Fibroblast of skin of left biceps (primary cell): ENCODE data around the gene SLC9A9.
"Not testable (repeated sequence)": the region's sequence is repeated elsewhere in the genome, so short reads cannot be mapped to it uniquely, and the experiment has no call there.

Experiments used
- DNase-seq, 2 experiments: peaks; one replicate each; pipeline ENCODE4 v3.0.0-alpha.2; 2013; ENCODE audit warnings: low read depth in 2 of 2

Gene SLC9A9

GRCh38 chr3:143465666-143466065 is 382.6 kb downstream of the SLC9A9 start:
- DNase-seq, result no peak

- DNase-seq, result no peak
Measured at GRCh38 chr3:143464850-143465249, 383.4 kb downstream of the SLC9A9 start.

DNA sequence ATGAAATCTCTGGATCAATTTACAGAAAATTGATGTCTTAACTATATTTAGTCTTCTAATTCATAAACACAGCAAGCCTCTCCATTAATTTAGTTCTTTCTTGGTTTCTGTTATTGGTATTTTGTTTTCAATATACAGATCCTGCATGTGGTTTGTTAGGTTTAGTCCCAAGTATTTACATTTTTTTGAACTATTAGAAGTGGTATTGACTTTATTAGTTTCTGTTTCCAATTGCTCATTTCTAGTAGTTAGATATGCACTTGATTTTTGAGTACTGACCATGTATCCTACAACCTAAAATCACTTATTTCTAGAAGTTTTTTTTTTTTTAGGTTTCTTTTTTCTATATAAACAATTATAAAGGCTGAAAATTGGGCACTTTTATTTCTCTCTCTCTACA is 392.8 kb downstream of the SLC9A9 start:
- DNase-seq, result no peak

GRCh38 chr3:143450632-143451031 is 397.6 kb downstream of the SLC9A9 start:
- no peak for DNase-seq

- DNase-seq, result no peak
Measured at GRCh38 chr3:143447491-143447890, 400.8 kb downstream of the SLC9A9 start.

DNA sequence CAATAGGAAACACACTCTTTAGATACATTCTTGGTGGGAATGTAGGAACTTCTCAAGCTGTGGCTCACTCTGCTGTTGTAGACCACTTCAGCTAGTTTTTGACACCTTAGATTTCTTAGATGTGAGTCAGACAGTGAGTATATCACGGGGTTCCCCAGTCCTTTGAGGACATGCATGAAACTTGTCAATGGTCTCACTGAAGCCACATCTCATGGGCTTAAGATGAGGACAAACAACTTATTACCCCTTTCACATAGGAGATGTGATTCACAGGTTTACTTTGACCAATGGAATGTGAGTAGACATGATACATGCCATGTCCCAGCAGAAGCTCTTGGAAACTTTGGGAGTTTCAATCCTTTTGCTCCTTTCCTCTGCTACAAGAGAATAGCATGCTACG is 403.1 kb downstream of the SLC9A9 start:
- no peak for DNase-seq

- DNase-seq, result peak; percentile 78 to 79
Measured at GRCh38 chr3:143443851-143444331, 404.4 kb downstream of the SLC9A9 start.

DNA sequence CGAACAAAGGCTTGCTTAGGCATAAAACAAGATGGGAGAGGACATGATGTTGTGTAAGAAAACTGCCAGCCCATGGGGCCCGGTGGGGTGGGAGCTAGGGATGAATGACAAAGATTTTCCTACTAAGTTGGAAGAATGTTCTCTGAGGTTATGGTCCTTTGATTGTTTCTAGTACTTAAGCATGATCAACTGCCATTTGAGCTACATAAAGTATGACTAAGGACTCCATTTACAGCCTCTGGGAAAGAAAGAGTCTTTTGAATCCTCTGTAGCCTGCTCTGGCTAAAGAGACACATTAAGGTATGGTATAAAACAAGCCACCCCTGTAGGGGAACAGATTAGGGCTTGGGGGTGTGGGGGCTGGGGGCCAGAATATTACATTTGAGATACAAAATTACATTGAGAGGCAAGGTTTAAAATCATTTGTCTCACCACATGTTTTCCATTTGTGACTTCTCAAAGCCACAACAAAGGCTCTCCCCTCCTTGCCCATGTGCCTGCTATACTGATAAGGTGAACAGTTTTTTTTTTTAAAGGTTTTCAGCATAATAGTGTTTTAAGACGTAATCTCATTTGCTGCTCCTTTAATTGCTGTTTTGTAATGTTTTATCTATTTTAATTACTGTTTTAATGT is 405.3 kb downstream of the SLC9A9 start:
- no peak for DNase-seq

GRCh38 chr3:143441516-143442171 is 406.6 kb downstream of the SLC9A9 start:
- DNase-seq, result no peak

- no peak for DNase-seq
Measured at GRCh38 chr3:143439817-143440216, 408.5 kb downstream of the SLC9A9 start.

GRCh38 chr3:143437405-143437804 is 410.9 kb downstream of the SLC9A9 start:
- no peak for DNase-seq

DNA sequence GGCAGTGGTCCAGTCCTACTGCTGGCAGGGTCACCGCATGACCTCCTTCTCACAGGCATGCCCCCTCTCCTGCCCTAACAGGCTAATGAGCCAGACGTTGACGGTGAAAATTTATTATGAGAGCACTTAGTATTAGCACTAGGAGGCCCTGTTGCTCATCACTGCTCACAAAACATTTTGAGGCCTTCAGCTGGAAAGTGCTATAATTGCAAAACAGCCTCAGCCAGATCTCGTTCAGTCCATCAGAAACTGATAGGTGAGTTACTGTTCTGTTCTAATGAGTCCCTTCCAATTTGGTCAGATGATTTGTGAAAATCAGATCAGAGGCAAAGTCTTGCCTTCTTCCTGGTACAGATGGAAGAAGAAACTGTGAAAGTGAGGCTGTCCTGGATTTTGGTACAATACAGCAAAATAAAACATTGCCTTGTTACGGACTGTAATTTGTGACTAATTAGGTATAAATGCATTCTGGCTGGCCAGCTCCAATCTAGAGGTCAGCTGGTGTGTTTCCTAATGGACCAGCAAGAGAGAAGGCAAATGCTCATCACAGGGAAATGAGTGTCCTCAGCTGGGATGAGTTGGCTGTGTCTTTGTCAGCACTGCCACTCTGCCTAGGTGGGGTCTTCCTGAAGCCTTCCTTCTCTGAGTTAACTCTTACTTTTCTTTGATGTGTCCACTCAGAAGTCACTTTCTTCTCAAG is 411.9 kb downstream of the SLC9A9 start:
- DNase-seq, result no peak

DNA sequence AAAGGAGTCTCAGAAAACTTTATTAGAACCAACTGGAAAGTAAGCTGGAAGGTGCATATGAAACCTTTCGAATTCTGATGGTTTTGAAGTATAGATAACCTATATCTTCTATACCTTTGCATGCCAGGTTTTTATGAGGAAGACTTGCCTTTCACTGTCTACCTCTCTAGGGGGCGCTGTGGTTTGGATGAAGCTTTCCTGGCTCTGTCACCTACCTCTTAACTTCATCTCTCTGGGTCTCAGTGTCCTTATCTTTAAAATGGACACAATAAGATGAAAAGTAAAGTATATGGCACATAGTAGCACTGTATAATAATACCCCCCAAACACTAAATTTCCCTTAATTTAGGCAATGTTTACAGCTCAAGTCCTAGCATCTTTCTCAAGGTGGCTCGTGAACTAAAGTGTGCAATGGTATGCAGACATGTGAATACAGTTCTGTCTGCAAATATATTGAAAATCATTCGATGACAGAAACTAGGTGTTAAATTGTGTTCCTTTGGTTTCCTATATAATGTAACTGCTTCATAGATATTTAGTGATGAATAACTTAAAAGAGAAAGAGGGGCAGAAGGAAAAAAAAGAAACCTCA is 414.4 kb downstream of the SLC9A9 start:
- no peak for DNase-seq

DNA sequence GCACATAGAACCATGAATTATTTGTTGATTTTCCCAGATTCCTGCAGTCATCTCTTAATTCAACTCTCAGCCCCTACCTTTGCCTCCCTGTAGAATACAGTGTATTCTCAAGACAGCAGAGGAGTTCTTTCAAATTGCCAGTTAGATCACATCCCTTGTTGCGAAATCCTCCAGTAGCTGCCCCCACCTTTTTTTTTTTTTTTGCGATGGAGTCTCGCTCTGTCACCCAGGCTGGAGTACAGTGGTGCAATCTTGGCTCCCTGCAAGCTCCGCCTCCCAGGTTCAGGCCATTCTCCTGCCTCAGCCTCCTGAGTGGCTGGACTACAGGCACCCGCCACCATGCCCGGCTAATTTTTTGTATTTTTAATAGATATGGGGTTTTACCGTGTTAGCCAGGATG is 417.0 kb downstream of the SLC9A9 start:
- not testable (repeated sequence) for DNase-seq

- no peak for DNase-seq
Measured at GRCh38 chr3:143430568-143430967, 417.7 kb downstream of the SLC9A9 start.

- DNase-seq, result no peak
Measured at GRCh38 chr3:143429628-143430514, 418.4 kb downstream of the SLC9A9 start.

GRCh38 chr3:143428294-143428693 is 420.0 kb downstream of the SLC9A9 start:
- no peak for DNase-seq

GRCh38 chr3:143427631-143428030 is 420.6 kb downstream of the SLC9A9 start:
- DNase-seq, result no peak

DNA sequence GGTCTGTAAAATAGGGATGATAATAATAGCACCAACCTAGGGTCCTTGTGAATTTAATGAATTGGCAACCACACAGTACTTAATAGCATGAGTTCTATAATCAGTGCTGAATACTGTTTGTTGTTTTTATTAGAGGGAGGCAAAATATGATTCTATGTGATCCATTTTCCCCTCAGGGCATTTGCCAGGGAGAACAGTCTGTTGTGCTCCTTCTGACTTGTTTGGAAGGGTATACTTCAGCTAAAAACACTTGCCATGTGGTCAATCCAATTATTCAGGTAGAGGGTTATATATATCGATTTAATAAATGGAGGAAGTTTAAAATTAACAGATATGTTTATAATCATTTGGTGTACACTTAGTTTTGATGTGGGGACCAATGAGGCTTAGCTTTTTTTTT is 423.4 kb downstream of the SLC9A9 start:
- no peak for DNase-seq

DNA sequence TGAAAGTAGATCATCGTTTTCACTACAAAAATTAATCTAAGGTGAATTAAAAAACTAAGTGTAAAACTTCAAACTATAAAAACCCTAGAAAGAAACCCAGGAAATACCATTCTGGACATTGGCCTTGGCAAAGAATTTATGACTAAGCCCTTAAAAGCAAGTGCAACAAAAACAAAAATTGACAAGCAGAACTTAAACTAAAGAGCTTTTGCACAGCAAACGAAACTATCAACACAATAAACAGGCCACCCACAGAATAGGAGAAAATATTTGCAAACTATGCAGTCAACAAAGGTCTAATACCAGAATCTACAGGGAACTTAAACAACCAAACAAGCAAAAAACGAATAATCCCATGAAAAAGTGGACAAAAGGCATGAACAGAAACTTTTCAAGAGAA is 426.7 kb downstream of the SLC9A9 start:
- no peak for DNase-seq

DNA sequence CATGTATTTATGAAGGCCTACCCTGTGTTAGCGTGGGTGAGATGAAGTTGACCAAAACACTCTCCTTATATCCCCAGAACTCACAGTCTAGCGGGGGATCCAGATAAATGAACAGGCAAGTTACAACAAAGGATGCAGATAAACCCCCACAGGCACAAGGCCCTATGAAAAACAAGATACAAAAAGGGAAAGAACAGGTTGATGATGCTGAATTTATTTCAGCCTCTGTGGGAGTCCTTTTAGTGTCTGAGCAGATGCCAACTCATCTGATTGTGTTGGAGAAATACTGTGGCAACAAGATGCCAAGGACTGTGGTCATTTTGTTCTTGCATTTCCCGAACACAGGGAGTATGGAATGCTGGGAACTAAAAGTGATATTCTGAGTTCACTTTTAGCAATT is 428.7 kb downstream of the SLC9A9 start:
- no peak for DNase-seq

DNA sequence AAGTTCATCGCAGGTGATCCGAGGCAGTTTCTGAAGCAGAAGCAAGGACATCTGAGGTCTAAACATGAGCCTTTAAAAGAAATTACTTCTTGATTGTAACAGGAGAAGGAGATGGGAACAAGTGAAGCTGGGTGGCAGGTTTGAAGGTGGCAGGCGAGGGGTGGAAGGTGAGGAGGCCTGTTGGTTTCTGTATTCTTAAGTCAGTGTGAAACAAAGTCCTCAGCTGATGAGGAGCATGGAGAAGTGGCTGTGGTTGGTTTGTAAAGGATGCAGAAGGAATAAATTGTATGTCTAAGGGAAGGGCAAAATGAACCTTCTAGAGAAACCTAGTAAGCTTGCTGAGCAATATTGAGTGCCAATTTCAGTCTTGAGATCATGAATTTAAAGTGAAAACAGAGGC is 429.9 kb downstream of the SLC9A9 start:
- DNase-seq, result no peak
